Ovary (tissue), 9 donors: ENCODE results near the gene CTNND2. TPM values are rescaled to one million over a fixed set of nuclear protein-coding genes. Genes with fewer than 3 reads are reported as not detected.
A peak's percentile ranks its signal among the peaks of the same experiment; 100 is the strongest.

Experiments used
- DNase-seq, 5 donors: peaks; one replicate each; pipeline ENCODE4 v3.0.0-alpha.2; 2019 to 2020
- H3K27ac ChIP-seq, 2 donors: fragments of 200-600 bp; one replicate each; pipeline versions ENCODE4 v1.5.1 to v1.8.0; 2019 to 2022
- H3K27me3 ChIP-seq: fragments of 200-600 bp; one replicate; pipeline ENCODE4 v1.8.0; 2022
- H3K36me3 ChIP-seq: fragments of 200-600 bp; sonication (generic); one replicate; pipeline ENCODE4 v1.5.1; 2019
- H3K4me1 ChIP-seq: one replicate; pipeline ENCODE4 v1.8.1; 2013; ENCODE audit warnings: mild to moderate bottlenecking, moderate library complexity; ENCODE audit not compliant: insufficient read depth
- H3K4me3 ChIP-seq: fragments of 200-600 bp; sonication (generic); one replicate; pipeline ENCODE4 v1.5.1; 2017
- H3K9me3 ChIP-seq, 2 donors: fragments of 200-600 bp in 1 of 2; sonication (generic) in 1 of 2; one replicate each; pipeline versions ENCODE4 v1.5.1 to v1.8.1; 2013 to 2019; ENCODE audit warnings: mild to moderate bottlenecking in 1 of 2, moderate library complexity in 1 of 2
- CTCF ChIP-seq, 3 donors: fragments of 450-650 bp in 2 of 3; fragments of 200-600 bp in 1 of 3; IDR thresholded peaks; one replicate each; pipeline versions ENCODE4 v1.5.1 to v1.8.0; 2016 to 2022; ENCODE audit warnings: antibody characterized with exemption in 3 of 3, mild to moderate bottlenecking in 1 of 3
- EP300 ChIP-seq: sonication (generic); formaldehyde crosslinking; IDR thresholded peaks from one replicate; pipeline ENCODE4 v1.6.1; 2017; ENCODE audit warnings: antibody characterized with exemption
- POLR2A ChIP-seq: fragments of 450-650 bp; IDR thresholded peaks from one replicate; pipeline ENCODE4 v1.6.1; 2017; ENCODE audit warnings: antibody characterized with exemption, mild to moderate bottlenecking, moderate library complexity
- WGBS, 3 donors: extraction: QIAGEN DNeasy Blood & Tissue Kit in 1 of 3; methylation state at CpG; one replicate each; pipeline versions ENCODE4 v1.1.5 to v1.1.7; 2013 to 2017; 5-methylcytosine and 5-hydroxymethylcytosine counted together
- intact Hi-C, 4 donors: fragments of 100-400 bp; cut with DNase I; formaldehyde crosslinking; loops; one replicate each; pipeline versions ENCODE4 v1.11.0 to v1.15.1; 2022 to 2023
- polyA plus RNA-seq, 2 donors: library from polyadenylated mRNA; stranded (reverse); fragments of 200-250 nt in 1 of 2; fragments of 350-450 nt in 1 of 2; fragmentation: Illumina TruSeq in 1 of 2; extraction: RNeasy Lipid Tissue Mini Kit (QIAGEN cat#74804) in 1 of 2; gene quantifications; one replicate each; pipeline ENCODE4 v1.2.3, GENCODE V29; 2013 to 2014
- total RNA-seq, 7 donors: library from RNA; depleted of rRNA in 2 of 7; stranded (reverse); fragments of >200 nt in 2 of 7; fragmentation: NEBNext Ultra II Directional in 3 of 7; extraction: Animal tissue kit (Norgen Biotek cat#: 25700) in 3 of 7; gene quantifications; one replicate each; pipeline versions ENCODE4 v1.1.0 to v1.2.4, GENCODE V29; 2016 to 2023
- donor health status: DM: no; HTN: no; CAD: no; lungs with moderate emphysema.
- donor health status: DM: no; HTN: no; CAD: no.
- donor health status: Bipolar disorder and iron deficiency.
- donor health status: DM: yes; HTN: yes; CAD: no.
- donor health status: DM: no; HTN: no; CAD: no.
- donor health status: DM: yes; HTN: yes; CAD: no.

Gene CTNND2
- total and polyA plus RNA-seq, 9 donors, result 0.52 to 13.2 (median 2.3) TPM

GRCh38 chr5:11329679-11330078 lies 574.6 kb downstream of the CTNND2 start:
- Histone ChIP-seq H3K9me3 (no peaks in the 10 kb centered on the region), H3K36me3 (no peaks in the 10 kb centered on the region), H3K27me3 (no peaks in the 10 kb centered on the region), H3K4me3 (no peak overlapping the region), H3K27ac (no peak overlapping the region), H3K4me1 (peaks cover 1% of the 10 kb centered on the region)
- 57 to 70% (median 66%) methylated on average over 5 of the region's 5 CpGs for whole genome bisulfite sequencing, 3 donors
- DNase-seq, result no peak
- intact Hi-C loops, result no loop called here
- no peak for TF ChIP-seq EP300
- no peak for TF ChIP-seq CTCF (IDR thresholded peaks at IDR 0.05)
- TF ChIP-seq POLR2A, result no peak

- H3K4me3 ChIP-seq, result no peak overlapping the region
- intact Hi-C loops, result no loop called here
- H3K36me3 ChIP-seq, result no peaks in the 10 kb centered on the region
- peaks cover 9% of the 10 kb centered on the region for H3K4me1 ChIP-seq
- H3K27ac ChIP-seq, result peak overlapping the region in 1 of 2 donors; percentile 79
- no peaks in the 10 kb centered on the region for H3K9me3 ChIP-seq
- no peak for TF ChIP-seq CTCF (IDR thresholded peaks at IDR 0.05)
- no peak for TF ChIP-seq POLR2A
- TF ChIP-seq EP300, result no peak
- 7 to 18% (median 8%) methylated on average over 5 of the region's 5 CpGs for WGBS, 3 donors
- DNase-seq, result peak in 4 of 5 donors; percentile 24 to 52 (median 35)
- no peaks in the 10 kb centered on the region for H3K27me3 ChIP-seq
Observed at GRCh38 chr5:11324521-11325289, 579.5 kb downstream of the CTNND2 start.

- Histone ChIP-seq H3K4me3 (no peak overlapping the region), H3K36me3 (no peaks in the 10 kb centered on the region), H3K27ac (peak overlapping the region in 1 of 2 donors; percentile 79), H3K9me3 (no peaks in the 10 kb centered on the region), H3K4me1 (peaks cover 9% of the 10 kb centered on the region), H3K27me3 (no peaks in the 10 kb centered on the region)
- intact Hi-C loops, result no loop called here
- no peak for DNase-seq
- WGBS, 3 donors, result 88 to 95% (median 92%) methylated on average over 4 of the region's 4 CpGs
- no peak for TF ChIP-seq EP300
- TF ChIP-seq CTCF (IDR thresholded peaks at IDR 0.05), result no peak
- no peak for TF ChIP-seq POLR2A
Observed at GRCh38 chr5:11323761-11324160, 580.5 kb downstream of the CTNND2 start.

- no peaks in the 10 kb centered on the region for H3K9me3 ChIP-seq
- TF ChIP-seq CTCF (IDR thresholded peaks at IDR 0.05), result no peak
- TF ChIP-seq EP300, result no peak
- TF ChIP-seq POLR2A, result no peak
- H3K4me3 ChIP-seq, result no peak overlapping the region
- no peak for DNase-seq
- intact Hi-C loops, result no loop called here
- H3K4me1 ChIP-seq, result peaks cover 9% of the 10 kb centered on the region
- no peak overlapping the region for H3K27ac ChIP-seq
- H3K36me3 ChIP-seq, result no peaks in the 10 kb centered on the region
- no peaks in the 10 kb centered on the region for H3K27me3 ChIP-seq
- WGBS, 3 donors, result 49 to 55% (median 50%) methylated on average over 2 of the region's 2 CpGs
Observed at GRCh38 chr5:11322133-11322532, 582.1 kb downstream of the CTNND2 start.
